HCT116 (cell line): ENCODE data around the gene PTGR3. TPM values are rescaled to one million over a fixed set of nuclear protein-coding genes. Genes with fewer than 3 reads are reported as not detected.

ENCODE experiments used
- ATAC-seq: fragments of 200-7000 bp; cut with Tn5 transposase; 2 replicates; pipeline ENCODE4 v1.9.1; 2020; ENCODE audit warnings: mild to moderate bottlenecking, moderate library complexity
- BruUV-seq: library from RNA; stranded (reverse); fragments of 400-500 nt; replicated peaks from 2 replicates; lab custom pipeline; 2021; lab: Mats Ljungman, UMichigan
- CTCF ChIA-PET: fragments of 300-600 bp; sonication (Branson Sonifier 250); formaldehyde crosslinking; loops from one replicate; lab custom pipeline; 2021; ENCODE audit warnings: antibody characterized with exemption; lab: Charles Lee
- POLR2A ChIA-PET: fragments of 300-600, 350-600 bp; sonication (Branson Sonifier 250); formaldehyde crosslinking; loops from one replicate; lab custom pipeline; 2021; ENCODE audit warnings: antibody characterized with exemption; lab: Charles Lee
- RAD21 ChIA-PET, 2 experiments: fragments of 300-600 bp; sonication (Branson Sonifier 250); formaldehyde crosslinking; loops; one replicate each; lab custom pipeline; 2023; ENCODE audit warnings: low total read pairs in 2 of 2; ENCODE audit not compliant: uncharacterized antibody in 2 of 2, unreplicated experiment in 2 of 2, low non-redundant PET in 1 of 2; lab: Charles Lee
- DNase-seq: peaks from one replicate; pipeline ENCODE4 v3.0.0-alpha.2; 2010; ENCODE audit warnings: low read depth, low spot score
- H2AFZ ChIP-seq: fragments of 200-600 bp; shearing (Covaris generic), sonication (generic); 2 replicates; pipeline ENCODE4 v1.6.1; 2017; ENCODE audit warnings: low read depth, mixed run types, mixed read lengths, antibody characterized with exemption, low read length; ENCODE audit not compliant: poor library complexity, severe bottlenecking
- H3K27ac ChIP-seq: 2 replicates; pipeline ENCODE4 v1.5.1; 2012; ENCODE audit warnings: low read depth, low read length
- H3K27me3 ChIP-seq: fragments of 200-600 bp; sonication (generic); 2 replicates; pipeline ENCODE4 v1.6.1; 2016; ENCODE audit warnings: mixed run types, low read length, mixed read lengths; ENCODE audit not compliant: insufficient read depth
- H3K36me3 ChIP-seq, 2 experiments: fragments of 200-500 bp in 1 of 2; fragments of 200-600 bp in 1 of 2; sonication (Bioruptor generic) in 1 of 2; sonication (generic) in 1 of 2; 2 replicates each; pipeline versions ENCODE4 v1.5.1 to v1.6.1; 2014 to 2016; ENCODE audit warnings: low read length in 2 of 2, inconsistent platforms in 1 of 2, mixed read lengths in 1 of 2, mixed run types in 1 of 2; ENCODE audit not compliant: insufficient read depth in 2 of 2, control insufficient read depth in 1 of 2
- H3K4me1 ChIP-seq, 2 experiments: fragments of 200-600 bp in 1 of 2; sonication (generic) in 1 of 2; 2 replicates each; pipeline versions ENCODE4 v1.5.1 to v1.6.1; 2012 to 2017; ENCODE audit warnings: low read length in 2 of 2, inconsistent platforms in 1 of 2, mild to moderate bottlenecking in 1 of 2, mixed read lengths in 1 of 2, mixed run types in 1 of 2, moderate library complexity in 1 of 2; ENCODE audit not compliant: insufficient read depth in 2 of 2, control insufficient read depth in 1 of 2
- H3K4me2 ChIP-seq: fragments of 200-600 bp; sonication (generic); 2 replicates; pipeline ENCODE4 v1.6.1; 2017; ENCODE audit warnings: mixed run types, low read length, mixed read lengths
- H3K4me3 ChIP-seq, 2 experiments: fragments of 200-600 bp in 1 of 2; sonication (generic) in 1 of 2; replicated peaks in 1 of 2; 2 replicates each; pipeline ENCODE4 v1.5.1; 2011 to 2016; ENCODE audit warnings: low read length in 2 of 2, control low read depth in 1 of 2, low read depth in 1 of 2, mild to moderate bottlenecking in 1 of 2, mixed read lengths in 1 of 2, mixed run types in 1 of 2
- H3K79me2 ChIP-seq: fragments of 200-600 bp; sonication (generic); 2 replicates; pipeline ENCODE4 v1.6.1; 2017; ENCODE audit warnings: mild to moderate bottlenecking, mixed run types, low read length, moderate library complexity, mixed read lengths; ENCODE audit not compliant: insufficient read depth
- H3K9ac ChIP-seq: fragments of 200-600 bp; sonication (generic); 2 replicates; pipeline ENCODE4 v1.6.1; 2016; ENCODE audit warnings: low read length, mixed read lengths
- H3K9me2 ChIP-seq: fragments of 200-600 bp; sonication (generic), shearing (Covaris generic); 2 replicates; pipeline ENCODE4 v1.6.1; 2017; ENCODE audit warnings: mixed run types, mild to moderate bottlenecking, moderate library complexity; ENCODE audit not compliant: insufficient read depth
- H3K9me3 ChIP-seq, 2 experiments: fragments of 200-500 bp in 1 of 2; fragments of 200-600 bp in 1 of 2; sonication (Bioruptor generic) in 1 of 2; sonication (generic) in 1 of 2; 2 replicates each; pipeline ENCODE4 v1.6.1; 2014 to 2017; ENCODE audit warnings: low read length in 2 of 2, mixed read lengths in 2 of 2, inconsistent platforms in 1 of 2, low read depth in 1 of 2, mild to moderate bottlenecking in 1 of 2, mixed run types in 1 of 2, moderate library complexity in 1 of 2; ENCODE audit not compliant: control insufficient read depth in 1 of 2, insufficient read depth in 1 of 2
- H4K20me1 ChIP-seq: fragments of 200-600 bp; sonication (generic), shearing (Covaris generic); 2 replicates; pipeline ENCODE4 v1.6.1; 2017; ENCODE audit warnings: mixed run types, mild to moderate bottlenecking, moderate library complexity; ENCODE audit not compliant: insufficient read depth
- CBX3 ChIP-seq: IDR thresholded peaks from 2 replicates; pipeline ENCODE4 v1.6.1; 2012; ENCODE audit warnings: low read depth
- CEBPB ChIP-seq: IDR thresholded peaks from 2 replicates; pipeline ENCODE4 v1.6.1; 2012; ENCODE audit warnings: low read depth
- EGR1 ChIP-seq: IDR thresholded peaks from 2 replicates; pipeline ENCODE4 v1.6.1; 2012; ENCODE audit warnings: low read depth
- ELF1 ChIP-seq: IDR thresholded peaks from 2 replicates; pipeline ENCODE4 v1.6.1; 2012; ENCODE audit warnings: low read depth, borderline replicate concordance
- EZH2 ChIP-seq: fragments of 200-600 bp; sonication (generic); IDR thresholded peaks from 2 replicates; pipeline ENCODE4 v1.6.1; 2017; ENCODE audit warnings: antibody characterized with exemption, mixed run types
- EZH2phosphoT487 ChIP-seq: fragments of 200-600 bp; IDR thresholded peaks from 2 replicates; pipeline ENCODE4 v1.6.1; 2018; ENCODE audit warnings: antibody characterized with exemption, borderline replicate concordance
- FOSL1 ChIP-seq: IDR thresholded peaks from 2 replicates; pipeline ENCODE4 v1.6.1; 2012; ENCODE audit warnings: low read depth
- JUND ChIP-seq: IDR thresholded peaks from 2 replicates; pipeline ENCODE4 v1.6.1; 2012
- POLR2A ChIP-seq: IDR thresholded peaks from 2 replicates; pipeline ENCODE4 v1.7.0; 2011; ENCODE audit warnings: borderline replicate concordance; ENCODE audit not compliant: insufficient read depth, insufficient read length; ENCODE audit errors: extremely low read depth
- RAD21 ChIP-seq: IDR thresholded peaks from 2 replicates; pipeline ENCODE4 v1.6.1; 2012; ENCODE audit warnings: low read depth, mild to moderate bottlenecking
- SRF ChIP-seq: IDR thresholded peaks from 2 replicates; pipeline ENCODE4 v1.6.1; 2012; ENCODE audit warnings: low read depth
- TCF7L2 ChIP-seq: IDR thresholded peaks from 2 replicates; pipeline ENCODE4 v1.7.0; 2011; ENCODE audit warnings: borderline replicate concordance, inconsistent platforms; ENCODE audit not compliant: insufficient read depth, insufficient read length; ENCODE audit errors: extremely low read depth
- YY1 ChIP-seq: IDR thresholded peaks from 2 replicates; pipeline ENCODE4 v1.6.1; 2011; ENCODE audit warnings: low read length, low read depth, moderate library complexity, mild to moderate bottlenecking; ENCODE audit not compliant: insufficient replicate concordance; ENCODE audit errors: extremely low read depth
- ZFX ChIP-seq: fragments of 450-650 bp; IDR thresholded peaks from 2 replicates; pipeline ENCODE4 v1.6.1; 2017
- ZNF274 ChIP-seq: fragments of 200-500 bp; sonication (Bioruptor generic); IDR thresholded peaks from 2 replicates; pipeline ENCODE4 v1.6.1; 2014; ENCODE audit warnings: mild to moderate bottlenecking, low read depth, low read length, inconsistent platforms
- intact Hi-C: fragments of 100-400 bp; cut with micrococcal nuclease; formaldehyde crosslinking; loops from 2 replicates; pipeline ENCODE4 v1.10.0; 2022
- total RNA-seq: library from RNA; stranded (reverse); gene quantifications from one replicate; pipeline ENCODE4 v1.2.1, GENCODE V29; 2021; ENCODE audit not compliant: unreplicated experiment
- TF ChIP-seq, protein P1 (sequence below): IDR thresholded peaks from 2 replicates; pipeline ENCODE4 v1.6.1; 2012
- TF ChIP-seq, protein P2 (sequence below): IDR thresholded peaks from 2 replicates; pipeline ENCODE4 v1.6.1; 2011; ENCODE audit warnings: mild to moderate bottlenecking, low read length, moderate library complexity; ENCODE audit not compliant: insufficient replicate concordance; ENCODE audit errors: extremely low read depth
- TF ChIP-seq, protein P3 (sequence below), 3 experiments: fragments of 200-600 bp in 1 of 3; sonication (generic) in 1 of 3; IDR thresholded peaks in 2 of 3; conservative IDR thresholded peaks in 1 of 3; 2 replicates each; pipeline ENCODE4 v1.5.1; 2012 to 2017; ENCODE audit warnings: low read depth in 2 of 3, low read length in 2 of 3, antibody characterized with exemption in 1 of 3, borderline replicate concordance in 1 of 3, control low read depth in 1 of 3, mild to moderate bottlenecking in 1 of 3, mixed read lengths in 1 of 3, mixed run types in 1 of 3, moderate library complexity in 1 of 3; ENCODE audit not compliant: insufficient read depth in 1 of 3
- TF ChIP-seq, protein P4 (sequence below): IDR thresholded peaks from 2 replicates; pipeline ENCODE4 v1.6.1; 2012; ENCODE audit warnings: low read depth

The PTGR3 gene
- total RNA-seq, 1 experiment from 2014 or later = 25.3 TPM

DNA sequence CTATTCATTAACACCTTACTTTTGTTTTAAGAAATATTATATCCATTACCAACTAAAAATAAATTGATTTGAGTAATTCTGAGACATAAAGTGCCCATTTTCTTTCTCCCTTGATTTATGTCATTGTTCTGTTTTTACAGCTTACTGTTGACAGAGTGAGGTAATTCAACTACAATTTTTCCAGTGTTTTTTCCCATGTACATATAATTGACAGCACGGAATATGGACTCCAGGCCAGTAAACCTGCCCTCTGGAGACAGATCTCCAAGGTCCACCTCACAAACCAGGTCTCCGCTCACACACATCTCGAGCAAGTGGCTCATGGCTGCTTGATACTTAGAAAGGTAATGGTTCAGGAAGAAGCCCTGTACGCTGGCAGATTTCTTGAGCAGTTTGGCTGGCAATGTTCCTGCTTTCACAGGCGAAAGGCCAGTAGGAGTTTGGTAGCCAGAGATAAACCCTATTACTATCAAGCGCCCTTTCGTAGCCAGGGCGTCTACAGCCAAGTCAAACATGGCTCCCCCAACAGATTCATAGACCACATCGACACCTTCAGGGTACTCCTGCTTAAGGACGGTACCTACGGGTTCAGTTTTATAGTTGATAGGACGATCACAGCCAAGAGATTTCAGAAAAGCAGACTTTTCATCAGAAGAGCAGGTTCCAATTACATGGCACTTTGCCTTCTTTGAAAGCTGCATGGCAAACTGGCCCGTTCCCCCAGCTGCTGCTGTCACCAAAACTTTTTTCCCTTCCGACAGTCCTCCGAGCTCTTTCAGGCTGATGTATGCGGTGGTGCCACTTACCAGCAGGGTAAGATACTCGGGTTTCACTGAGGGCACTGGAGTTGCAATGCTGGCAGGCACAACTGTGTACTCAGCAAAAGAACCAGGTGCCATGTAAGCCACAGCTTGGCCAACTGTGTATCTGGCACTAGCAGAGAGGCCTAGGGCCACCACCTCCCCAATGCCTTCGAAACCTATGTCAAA, 7.4 kb downstream of the PTGR3 start:
- Histone ChIP-seq H3K36me3 (peaks cover 5 to 7% of the 10 kb centered on the region in 2 experiments; a peak in 2 of 4 replicates), H3K9me2 (no peaks in the 10 kb centered on the region), H3K4me2 (no peak overlapping the region), H3K9ac (no peak overlapping the region), H3K9me3 (no peaks in the 10 kb centered on the region), H3K79me2 (peaks cover 43% of the 10 kb centered on the region), H3K4me3 (no peak overlapping the region), H4K20me1 (no peaks in the 10 kb centered on the region), H3K4me1 (peaks cover 0 to under 1% of the 10 kb centered on the region in 2 experiments; a peak in 1 of 4 replicates), H3K27ac (no peak overlapping the region), H2AFZ (no peak overlapping the region), H3K27me3 (no peaks in the 10 kb centered on the region)
- ChIA-PET POLR2A (no interaction called here), CTCF (no interaction called here), RAD21 (no interaction called here)
- no TSS peak for BruUV-seq
- DNase-seq (no peak), ATAC-seq (no peak)
- TF ChIP-seq, protein P1, sequence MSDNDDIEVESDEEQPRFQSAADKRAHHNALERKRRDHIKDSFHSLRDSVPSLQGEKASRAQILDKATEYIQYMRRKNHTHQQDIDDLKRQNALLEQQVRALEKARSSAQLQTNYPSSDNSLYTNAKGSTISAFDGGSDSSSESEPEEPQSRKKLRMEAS = no peak
- no peak for TF ChIP-seq POLR2A
- no peak for TF ChIP-seq ELF1
- TF ChIP-seq EZH2phosphoT487 = no peak
- no peak for TF ChIP-seq ZNF274
- TF ChIP-seq CEBPB = no peak
- no peak for TF ChIP-seq ZFX
- TF ChIP-seq, protein P2, sequence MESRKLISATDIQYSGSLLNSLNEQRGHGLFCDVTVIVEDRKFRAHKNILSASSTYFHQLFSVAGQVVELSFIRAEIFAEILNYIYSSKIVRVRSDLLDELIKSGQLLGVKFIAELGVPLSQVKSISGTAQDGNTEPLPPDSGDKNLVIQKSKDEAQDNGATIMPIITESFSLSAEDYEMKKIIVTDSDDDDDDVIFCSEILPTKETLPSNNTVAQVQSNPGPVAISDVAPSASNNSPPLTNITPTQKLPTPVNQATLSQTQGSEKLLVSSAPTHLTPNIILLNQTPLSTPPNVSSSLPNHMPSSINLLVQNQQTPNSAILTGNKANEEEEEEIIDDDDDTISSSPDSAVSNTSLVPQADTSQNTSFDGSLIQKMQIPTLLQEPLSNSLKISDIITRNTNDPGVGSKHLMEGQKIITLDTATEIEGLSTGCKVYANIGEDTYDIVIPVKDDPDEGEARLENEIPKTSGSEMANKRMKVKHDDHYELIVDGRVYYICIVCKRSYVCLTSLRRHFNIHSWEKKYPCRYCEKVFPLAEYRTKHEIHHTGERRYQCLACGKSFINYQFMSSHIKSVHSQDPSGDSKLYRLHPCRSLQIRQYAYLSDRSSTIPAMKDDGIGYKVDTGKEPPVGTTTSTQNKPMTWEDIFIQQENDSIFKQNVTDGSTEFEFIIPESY = no peak
- TF ChIP-seq YY1 = no peak
- TF ChIP-seq JUND = no peak
- no peak for TF ChIP-seq FOSL1
- no peak for TF ChIP-seq TCF7L2
- no peak for TF ChIP-seq EGR1
- no peak for TF ChIP-seq EZH2
- TF ChIP-seq, protein P3, sequence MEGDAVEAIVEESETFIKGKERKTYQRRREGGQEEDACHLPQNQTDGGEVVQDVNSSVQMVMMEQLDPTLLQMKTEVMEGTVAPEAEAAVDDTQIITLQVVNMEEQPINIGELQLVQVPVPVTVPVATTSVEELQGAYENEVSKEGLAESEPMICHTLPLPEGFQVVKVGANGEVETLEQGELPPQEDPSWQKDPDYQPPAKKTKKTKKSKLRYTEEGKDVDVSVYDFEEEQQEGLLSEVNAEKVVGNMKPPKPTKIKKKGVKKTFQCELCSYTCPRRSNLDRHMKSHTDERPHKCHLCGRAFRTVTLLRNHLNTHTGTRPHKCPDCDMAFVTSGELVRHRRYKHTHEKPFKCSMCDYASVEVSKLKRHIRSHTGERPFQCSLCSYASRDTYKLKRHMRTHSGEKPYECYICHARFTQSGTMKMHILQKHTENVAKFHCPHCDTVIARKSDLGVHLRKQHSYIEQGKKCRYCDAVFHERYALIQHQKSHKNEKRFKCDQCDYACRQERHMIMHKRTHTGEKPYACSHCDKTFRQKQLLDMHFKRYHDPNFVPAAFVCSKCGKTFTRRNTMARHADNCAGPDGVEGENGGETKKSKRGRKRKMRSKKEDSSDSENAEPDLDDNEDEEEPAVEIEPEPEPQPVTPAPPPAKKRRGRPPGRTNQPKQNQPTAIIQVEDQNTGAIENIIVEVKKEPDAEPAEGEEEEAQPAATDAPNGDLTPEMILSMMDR (IDR thresholded peaks at IDR 0.05 in 2 of 3, conservative IDR thresholded peaks at IDR 0.05 in 1 of 3; ENCODE audit: borderline replicate concordance in 1 of 3, insufficient read depth in 1 of 3, low read depth in 2 of 3, low read length in 2 of 3) = no peak
- TF ChIP-seq, protein P4, sequence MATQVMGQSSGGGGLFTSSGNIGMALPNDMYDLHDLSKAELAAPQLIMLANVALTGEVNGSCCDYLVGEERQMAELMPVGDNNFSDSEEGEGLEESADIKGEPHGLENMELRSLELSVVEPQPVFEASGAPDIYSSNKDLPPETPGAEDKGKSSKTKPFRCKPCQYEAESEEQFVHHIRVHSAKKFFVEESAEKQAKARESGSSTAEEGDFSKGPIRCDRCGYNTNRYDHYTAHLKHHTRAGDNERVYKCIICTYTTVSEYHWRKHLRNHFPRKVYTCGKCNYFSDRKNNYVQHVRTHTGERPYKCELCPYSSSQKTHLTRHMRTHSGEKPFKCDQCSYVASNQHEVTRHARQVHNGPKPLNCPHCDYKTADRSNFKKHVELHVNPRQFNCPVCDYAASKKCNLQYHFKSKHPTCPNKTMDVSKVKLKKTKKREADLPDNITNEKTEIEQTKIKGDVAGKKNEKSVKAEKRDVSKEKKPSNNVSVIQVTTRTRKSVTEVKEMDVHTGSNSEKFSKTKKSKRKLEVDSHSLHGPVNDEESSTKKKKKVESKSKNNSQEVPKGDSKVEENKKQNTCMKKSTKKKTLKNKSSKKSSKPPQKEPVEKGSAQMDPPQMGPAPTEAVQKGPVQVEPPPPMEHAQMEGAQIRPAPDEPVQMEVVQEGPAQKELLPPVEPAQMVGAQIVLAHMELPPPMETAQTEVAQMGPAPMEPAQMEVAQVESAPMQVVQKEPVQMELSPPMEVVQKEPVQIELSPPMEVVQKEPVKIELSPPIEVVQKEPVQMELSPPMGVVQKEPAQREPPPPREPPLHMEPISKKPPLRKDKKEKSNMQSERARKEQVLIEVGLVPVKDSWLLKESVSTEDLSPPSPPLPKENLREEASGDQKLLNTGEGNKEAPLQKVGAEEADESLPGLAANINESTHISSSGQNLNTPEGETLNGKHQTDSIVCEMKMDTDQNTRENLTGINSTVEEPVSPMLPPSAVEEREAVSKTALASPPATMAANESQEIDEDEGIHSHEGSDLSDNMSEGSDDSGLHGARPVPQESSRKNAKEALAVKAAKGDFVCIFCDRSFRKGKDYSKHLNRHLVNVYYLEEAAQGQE = no peak
- no peak for TF ChIP-seq RAD21
- no peak for TF ChIP-seq CBX3
- TF ChIP-seq SRF = no peak
- intact Hi-C loops = no loop called here
